Fibroblast of lung (primary cell): ENCODE results near the gene FNDC3B. TPM values are rescaled to one million over a fixed set of nuclear protein-coding genes. Genes with fewer than 3 reads are reported as not detected.

Experiments used
- DNase-seq, 2 donors: peaks; one replicate each; pipeline versions ENCODE4 v3.0.0 to v3.0.0-alpha.2; 2010; ENCODE audit warnings: low read depth in 2 of 2
- H2AFZ ChIP-seq: 2 replicates; pipeline ENCODE4 v1.5.1; 2012; ENCODE audit warnings: low read length, control low read depth, inconsistent platforms
- H3K27ac ChIP-seq: 2 replicates; pipeline ENCODE4 v1.5.1; 2011; ENCODE audit warnings: low read length, control low read depth; ENCODE audit not compliant: insufficient read depth
- H3K27me3 ChIP-seq: 2 replicates; pipeline ENCODE4 v1.5.1; 2011; ENCODE audit warnings: mild to moderate bottlenecking, low read length; ENCODE audit not compliant: control insufficient read depth, insufficient read depth
- H3K36me3 ChIP-seq: 2 replicates; pipeline ENCODE4 v1.5.1; 2011; ENCODE audit warnings: low read length; ENCODE audit not compliant: control insufficient read depth, insufficient read depth
- H3K4me1 ChIP-seq: 2 replicates; pipeline ENCODE4 v1.5.1; 2011; ENCODE audit warnings: low read length; ENCODE audit not compliant: control insufficient read depth, insufficient read depth; ENCODE audit errors: extremely low read depth
- H3K4me2 ChIP-seq: 2 replicates; pipeline ENCODE4 v1.5.1; 2011; ENCODE audit warnings: low read length, control low read depth; ENCODE audit not compliant: insufficient read depth; ENCODE audit errors: extremely low read depth
- H3K4me3 ChIP-seq, 4 experiments: fragments of 200-600 bp in 1 of 4; sonication (generic) in 1 of 4; replicated peaks in 1 of 4; 2 replicates each; pipeline ENCODE4 v1.5.1; 2011 to 2016; ENCODE audit warnings: low read length in 4 of 4, low read depth in 3 of 4, mild to moderate bottlenecking in 3 of 4, control low read depth in 2 of 4, inconsistent platforms in 1 of 4, mixed read lengths in 1 of 4; ENCODE audit not compliant: insufficient read depth in 1 of 4; ENCODE audit errors: control extremely low read depth in 1 of 4
- H3K79me2 ChIP-seq: 2 replicates; pipeline ENCODE4 v1.5.1; 2012; ENCODE audit warnings: mild to moderate bottlenecking, low read length, inconsistent platforms; ENCODE audit not compliant: control insufficient read depth, insufficient read depth
- H3K9ac ChIP-seq: 2 replicates; pipeline ENCODE4 v1.5.1; 2011; ENCODE audit warnings: mild to moderate bottlenecking, low read length, control low read depth; ENCODE audit not compliant: insufficient read depth
- H3K9me3 ChIP-seq: 2 replicates; pipeline ENCODE4 v1.5.1; 2012; ENCODE audit warnings: low read depth, low read length; ENCODE audit not compliant: control insufficient read depth, insufficient read depth
- H4K20me1 ChIP-seq: 2 replicates; pipeline ENCODE4 v1.5.1; 2011; ENCODE audit warnings: low read length; ENCODE audit not compliant: control insufficient read depth, insufficient read depth; ENCODE audit errors: extremely low read depth
- CTCF ChIP-seq, 2 donors: IDR thresholded peaks in 1 of 2; conservative IDR thresholded peaks in 1 of 2; 1 replicate in 1 of 2; 2 replicates in 1 of 2; pipeline ENCODE4 v1.5.1; 2011 to 2012; ENCODE audit warnings: low read length in 2 of 2, control low read depth in 1 of 2, inconsistent platforms in 1 of 2, low read depth in 1 of 2, mild to moderate bottlenecking in 1 of 2
- EZH2 ChIP-seq: IDR thresholded peaks from 2 replicates; pipeline ENCODE4 v1.5.1; 2012; ENCODE audit warnings: low read length, control low read depth, mild to moderate bottlenecking; ENCODE audit errors: missing control alignments
- polyA plus RNA-seq, 2 donors: library from polyadenylated mRNA; depleted of rRNA in 1 of 2; stranded (reverse) in 1 of 2; unstranded in 1 of 2; fragments of >200 nt; gene quantifications; 2 replicates each; pipeline ENCODE4 v1.2.1, GENCODE V29; 2011 to 2012; ENCODE audit warnings: missing spikeins in 1 of 2
- total RNA-seq: library from RNA; depleted of rRNA; stranded (reverse); fragments of >200 nt; gene quantifications from 2 replicates; pipeline ENCODE4 v1.2.1, GENCODE V29; 2014

Gene FNDC3B
- total and polyA plus RNA-seq, 2 donors (not counting 1 experiment from before 2014, with no cell fraction given) = 26.1 to 76.8 TPM

- Histone ChIP-seq H3K9ac (no peak overlapping the region), H3K36me3 (no peaks in the 10 kb centered on the region), H2AFZ (no peak overlapping the region), H3K4me3 (no peak overlapping the region), H3K4me1 (peaks cover 12% of the 10 kb centered on the region), H4K20me1 (no peaks in the 10 kb centered on the region), H3K9me3 (no peaks in the 10 kb centered on the region), H3K4me2 (no peak overlapping the region), H3K79me2 (peaks cover 72% of the 10 kb centered on the region), H3K27ac (no peak overlapping the region), H3K27me3 (no peaks in the 10 kb centered on the region)
- DNase-seq = no peak
- TF ChIP-seq CTCF (conservative IDR thresholded peaks at IDR 0.05 in 1 of 2, IDR thresholded peaks at IDR 0.05 in 1 of 2; ENCODE audit: low read depth in 1 of 2, low read length in 2 of 2) (no peak), EZH2 (no peak)
Observed at GRCh38 chr3:172163320-172163719, 123.9 kb downstream of the FNDC3B start.

- H4K20me1 ChIP-seq = no peaks in the 10 kb centered on the region
Observed at GRCh38 chr3:172164620-172165362, 125.4 kb downstream of the FNDC3B start.

DNA sequence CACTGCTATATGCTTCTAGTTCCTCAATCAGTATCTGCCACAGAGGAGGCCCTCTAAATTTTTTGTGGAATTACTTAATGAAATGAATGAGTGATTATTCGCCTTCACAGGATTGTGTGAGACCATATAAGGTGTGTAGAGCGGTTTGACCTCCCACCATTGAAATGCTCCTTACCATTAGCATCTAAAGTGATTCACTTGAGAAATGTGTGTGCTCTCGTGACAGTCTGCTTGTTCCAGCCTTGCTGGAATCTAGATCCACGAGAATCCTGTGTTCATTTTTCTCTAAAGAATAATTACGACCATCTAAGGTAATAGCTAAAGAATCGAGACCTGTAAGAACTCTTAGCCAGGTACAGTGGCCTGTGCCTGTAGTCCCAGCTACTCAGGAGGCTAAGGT is 126.9 kb downstream of the FNDC3B start:
- DNase-seq = peak in 1 of 2 donors; percentile 57
- H3K27ac ChIP-seq = no peak overlapping the region
- H3K27me3 ChIP-seq = no peaks in the 10 kb centered on the region
- H3K9me3 ChIP-seq = no peaks in the 10 kb centered on the region
- H3K4me3 ChIP-seq = no peak overlapping the region
- no peaks in the 10 kb centered on the region for H3K36me3 ChIP-seq
- no peak overlapping the region for H2AFZ ChIP-seq
- peaks cover 14% of the 10 kb centered on the region for H3K4me1 ChIP-seq
- no peaks in the 10 kb centered on the region for H4K20me1 ChIP-seq
- TF ChIP-seq CTCF (conservative IDR thresholded peaks at IDR 0.05 in 1 of 2, IDR thresholded peaks at IDR 0.05 in 1 of 2; ENCODE audit: low read depth in 1 of 2, low read length in 2 of 2) = no peak
- no peak for TF ChIP-seq EZH2
- no peak overlapping the region for H3K4me2 ChIP-seq
- H3K9ac ChIP-seq = no peak overlapping the region
- H3K79me2 ChIP-seq = peaks cover 70% of the 10 kb centered on the region

More at GRCh38 chr3:172164620-172165362, 125.4 kb downstream of the FNDC3B start:
- Histone ChIP-seq H3K4me1 (peaks cover 18% of the 10 kb centered on the region), H3K9me3 (no peaks in the 10 kb centered on the region), H3K36me3 (no peaks in the 10 kb centered on the region), H3K4me2 (no peak overlapping the region), H3K27me3 (no peaks in the 10 kb centered on the region), H3K9ac (no peak overlapping the region), H3K4me3 (no peak overlapping the region), H2AFZ (no peak overlapping the region), H3K27ac (no peak overlapping the region), H3K79me2 (peaks cover 74% of the 10 kb centered on the region)
- DNase-seq = no peak
- TF ChIP-seq CTCF (conservative IDR thresholded peaks at IDR 0.05 in 1 of 2, IDR thresholded peaks at IDR 0.05 in 1 of 2; ENCODE audit: low read depth in 1 of 2, low read length in 2 of 2) (no peak), EZH2 (no peak)
